H1 (cell line): ENCODE data around the gene SPINK7. TPM values are rescaled to one million over a fixed set of nuclear protein-coding genes. Genes with fewer than 3 reads are reported as not detected.

Experiments used
- CTCF ChIA-PET: fragments of 300-600 bp; sonication (Branson Sonifier 250); formaldehyde crosslinking; loops from one replicate; lab custom pipeline; 2021; ENCODE audit not compliant: partially characterized antibody; lab: Charles Lee
- POLR2A ChIA-PET: fragments of 300-600 bp; sonication (Branson Sonifier 250); formaldehyde crosslinking; loops from one replicate; lab custom pipeline; 2021; ENCODE audit warnings: inconsistent platforms; ENCODE audit not compliant: partially characterized antibody; lab: Charles Lee
- DNase-seq, 2 experiments: peaks; one replicate each; pipeline versions ENCODE4 v3.0.0 to v3.0.0-alpha.2; 2010 to 2022; ENCODE audit warnings: low spot score in 2 of 2, low read depth in 1 of 2, mixed read lengths in 1 of 2
- FAIRE-seq: peaks from 2 replicates; lab custom pipeline; 2011; peaks lifted over from hg19 to GRCh38; lab: Jason Lieb, UNC
- H2AFZ ChIP-seq: 2 replicates; pipeline ENCODE4 v1.8.1; 2012; ENCODE audit warnings: low read length, inconsistent platforms
- H2AK5ac ChIP-seq: 2 replicates; pipeline ENCODE4 v1.6.1; 2013; ENCODE audit warnings: low read depth, low read length
- H2BK120ac ChIP-seq: replicated peaks from 2 replicates; pipeline ENCODE3; 2013; ENCODE audit warnings: low read depth, low read length, inconsistent platforms
- H2BK12ac ChIP-seq: 2 replicates; pipeline ENCODE4 v1.6.1; 2013; ENCODE audit warnings: low read depth, low read length
- H2BK15ac ChIP-seq: 2 replicates; pipeline ENCODE4 v1.6.1; 2013; ENCODE audit warnings: low read length
- H2BK20ac ChIP-seq: 2 replicates; pipeline ENCODE4 v1.6.1; 2013; ENCODE audit warnings: low read length
- H2BK5ac ChIP-seq: 2 replicates; pipeline ENCODE4 v1.6.1; 2013; ENCODE audit warnings: low read depth, low read length
- H3K14ac ChIP-seq: 2 replicates; pipeline ENCODE4 v1.6.1; 2013; ENCODE audit warnings: inconsistent platforms; ENCODE audit not compliant: insufficient read length
- H3K18ac ChIP-seq: 2 replicates; pipeline ENCODE4 v1.6.1; 2013; ENCODE audit warnings: low read length; ENCODE audit errors: extremely low read depth
- H3K23ac ChIP-seq: 2 replicates; pipeline ENCODE4 v1.6.1; 2013; ENCODE audit warnings: inconsistent platforms; ENCODE audit not compliant: insufficient read length
- H3K23me2 ChIP-seq: 2 replicates; pipeline ENCODE4 v1.6.1; 2013; ENCODE audit warnings: low read depth, low read length
- H3K27ac ChIP-seq: 2 replicates; pipeline ENCODE4 v1.6.1; 2011; ENCODE audit warnings: low read depth, low read length, inconsistent platforms
- H3K27me3 ChIP-seq, 4 experiments: replicated peaks in 1 of 4; 1 replicate in 1 of 4; 2 replicates in 3 of 4; pipeline versions ENCODE4 v1.6.1 to v1.8.1; 2011 to 2013; ENCODE audit warnings: low read length in 3 of 4, mild to moderate bottlenecking in 3 of 4, inconsistent platforms in 2 of 4, mixed read lengths in 2 of 4, moderate library complexity in 1 of 4; ENCODE audit not compliant: control insufficient read depth in 3 of 4, insufficient read depth in 3 of 4; ENCODE audit errors: extremely low read depth in 1 of 4
- H3K36me3 ChIP-seq, 4 experiments: 2 replicates each; pipeline versions ENCODE4 v1.6.1 to v1.8.1; 2011 to 2013; ENCODE audit warnings: mild to moderate bottlenecking in 4 of 4, low read length in 3 of 4, moderate library complexity in 2 of 4, control low read depth in 1 of 4, inconsistent platforms in 1 of 4; ENCODE audit not compliant: insufficient read depth in 4 of 4, control insufficient read depth in 2 of 4
- H3K4ac ChIP-seq: replicated peaks from 2 replicates; pipeline ENCODE3; 2013; ENCODE audit warnings: low read length, low read depth, mixed read lengths, inconsistent platforms; ENCODE audit not compliant: insufficient read length
- H3K4me1 ChIP-seq, 4 experiments: replicated peaks in 1 of 4; 1 replicate in 1 of 4; 2 replicates in 3 of 4; pipeline versions ENCODE4 v1.6.1 to v1.8.1; 2011 to 2013; ENCODE audit warnings: low read length in 3 of 4, inconsistent platforms in 2 of 4, mixed read lengths in 1 of 4; ENCODE audit not compliant: insufficient read depth in 4 of 4, control insufficient read depth in 3 of 4
- H3K4me2 ChIP-seq, 2 experiments: 2 replicates each; pipeline versions ENCODE4 v1.6.1 to v1.8.1; 2011 to 2013; ENCODE audit warnings: low read depth in 2 of 2, low read length in 2 of 2, control low read depth in 1 of 2, inconsistent platforms in 1 of 2, mild to moderate bottlenecking in 1 of 2; ENCODE audit not compliant: insufficient read depth in 1 of 2
- H3K4me3 ChIP-seq, 4 experiments: fragments of 200-600, 300-600 bp in 1 of 4; sonication (generic), shearing (Covaris generic), sonication (Bioruptor Twin) in 1 of 4; 2 replicates each; pipeline versions ENCODE4 v1.5.1 to v1.8.1; 2011 to 2016; ENCODE audit warnings: low read length in 4 of 4, low read depth in 3 of 4, control low read depth in 2 of 4, inconsistent platforms in 2 of 4, mild to moderate bottlenecking in 2 of 4, mixed read lengths in 1 of 4, moderate library complexity in 1 of 4; ENCODE audit not compliant: insufficient read depth in 2 of 4; ENCODE audit errors: extremely low read depth in 1 of 4
- H3K56ac ChIP-seq: replicated peaks from 2 replicates; pipeline ENCODE3; 2013; ENCODE audit warnings: low read depth, mild to moderate bottlenecking, mixed read lengths, low read length, inconsistent platforms; ENCODE audit not compliant: insufficient read length
- H3K79me1 ChIP-seq: 2 replicates; pipeline ENCODE4 v1.6.1; 2013; ENCODE audit warnings: low read depth, low read length, control low read depth
- H3K79me2 ChIP-seq, 2 experiments: 2 replicates each; pipeline versions ENCODE4 v1.6.1 to v1.8.1; 2012 to 2013; ENCODE audit warnings: low read length in 2 of 2, mild to moderate bottlenecking in 2 of 2, inconsistent platforms in 1 of 2; ENCODE audit not compliant: insufficient read depth in 2 of 2, control insufficient read depth in 1 of 2
- H3K9ac ChIP-seq, 4 experiments: replicated peaks in 1 of 4; 1 replicate in 1 of 4; 2 replicates in 3 of 4; pipeline versions ENCODE4 v1.6.1 to v1.8.1; 2011 to 2013; ENCODE audit warnings: low read depth in 3 of 4, low read length in 3 of 4, control low read depth in 2 of 4, mild to moderate bottlenecking in 2 of 4, moderate library complexity in 2 of 4, inconsistent platforms in 1 of 4; ENCODE audit errors: extremely low read depth in 1 of 4
- H3K9me3 ChIP-seq, 2 experiments: 2 replicates each; pipeline versions ENCODE4 v1.6.1 to v1.8.1; 2012 to 2013; ENCODE audit warnings: mild to moderate bottlenecking in 2 of 2, moderate library complexity in 2 of 2, control low read depth in 1 of 2, inconsistent platforms in 1 of 2, low read depth in 1 of 2, low read length in 1 of 2, mixed read lengths in 1 of 2; ENCODE audit not compliant: insufficient read depth in 2 of 2
- H4K20me1 ChIP-seq, 2 experiments: replicated peaks in 1 of 2; 2 replicates each; pipeline versions ENCODE3 to v1.8.1; 2011 to 2013; ENCODE audit warnings: inconsistent platforms in 2 of 2, low read length in 2 of 2, mild to moderate bottlenecking in 1 of 2; ENCODE audit not compliant: insufficient read depth in 2 of 2, control insufficient read depth in 1 of 2
- H4K5ac ChIP-seq: 2 replicates; pipeline ENCODE4 v1.6.1; 2013; ENCODE audit warnings: low read length, low read depth, mixed read lengths, inconsistent platforms; ENCODE audit not compliant: insufficient read length
- H4K8ac ChIP-seq: 2 replicates; pipeline ENCODE4 v1.8.0; 2013; ENCODE audit warnings: mild to moderate bottlenecking, moderate library complexity, low read length, inconsistent platforms; ENCODE audit not compliant: insufficient read depth; ENCODE audit errors: extremely low read depth
- H4K91ac ChIP-seq: replicated peaks from 2 replicates; pipeline ENCODE3; 2013; ENCODE audit warnings: low read length, mixed read lengths, inconsistent platforms; ENCODE audit not compliant: insufficient read length
- CEBPB ChIP-seq: IDR thresholded peaks from 2 replicates; pipeline ENCODE4 v1.6.1; 2012; ENCODE audit warnings: low read depth, low read length
- EZH2 ChIP-seq: fragments of 200-600 bp; sonication (generic); IDR thresholded peaks from 2 replicates; pipeline ENCODE4 v1.7.1; 2012; ENCODE audit warnings: low read depth, mild to moderate bottlenecking, moderate library complexity, low read length, inconsistent platforms; ENCODE audit not compliant: severe bottlenecking
- FOSL1 ChIP-seq: IDR thresholded peaks from 2 replicates; pipeline ENCODE4 v1.6.1; 2011; ENCODE audit warnings: mild to moderate bottlenecking, low read depth, low read length, moderate library complexity; ENCODE audit not compliant: insufficient read depth
- GABPA ChIP-seq: IDR thresholded peaks from 2 replicates; pipeline ENCODE4 v1.6.1; 2011; ENCODE audit warnings: mild to moderate bottlenecking, low read length, moderate library complexity, borderline replicate concordance; ENCODE audit not compliant: insufficient read depth
- KDM4A ChIP-seq: IDR thresholded peaks from one replicate; pipeline ENCODE4 v1.7.1; 2012; ENCODE audit warnings: low read depth, mild to moderate bottlenecking, moderate library complexity, low read length, inconsistent platforms; ENCODE audit not compliant: severe bottlenecking
- NRF1 ChIP-seq: IDR thresholded peaks from 2 replicates; pipeline ENCODE4 v1.6.1; 2011; ENCODE audit warnings: mild to moderate bottlenecking, low read depth, low read length, improper control_type of control experiment
- POU5F1 ChIP-seq: IDR thresholded peaks from 2 replicates; pipeline ENCODE4 v1.6.1; 2011; ENCODE audit warnings: low read depth, mild to moderate bottlenecking, low read length, moderate library complexity
- RAD21 ChIP-seq, 2 experiments: IDR thresholded peaks in 1 of 2; conservative IDR thresholded peaks in 1 of 2; 2 replicates each; pipeline ENCODE4 v1.6.1; 2011; ENCODE audit warnings: low read depth in 2 of 2, low read length in 2 of 2, improper control_type of control experiment in 1 of 2, inconsistent platforms in 1 of 2, mild to moderate bottlenecking in 1 of 2, moderate library complexity in 1 of 2
- RNF2 ChIP-seq: fragments of 200-900, 300-1000 bp; sonication (generic); IDR thresholded peaks from 2 replicates; pipeline ENCODE4 v1.7.1; 2016; ENCODE audit warnings: borderline replicate concordance, low read depth, mild to moderate bottlenecking, antibody characterized with exemption, low read length; ENCODE audit not compliant: poor library complexity, severe bottlenecking; ENCODE audit errors: missing control alignments
- RXRA ChIP-seq: IDR thresholded peaks from 2 replicates; pipeline ENCODE4 v1.6.1; 2011; ENCODE audit warnings: low read depth, mild to moderate bottlenecking, low read length, moderate library complexity; ENCODE audit not compliant: insufficient read depth
- SUZ12 ChIP-seq: fragments of 200-600 bp; sonication (generic); IDR thresholded peaks from 2 replicates; pipeline ENCODE4 v1.6.1; 2012; ENCODE audit warnings: mild to moderate bottlenecking, inconsistent platforms, low read length, moderate library complexity, mixed read lengths
- WGBS, 2 experiments: shearing (Covaris generic) in 1 of 2; methylation state at CpG; one replicate each; pipeline versions ENCODE4 v1.1.6 to v1.1.7; 2013 to 2015; ENCODE audit warnings: low lambda C conversion rate in 2 of 2, mixed read lengths in 2 of 2, inconsistent platforms in 1 of 2, low coverage in 1 of 2, missing lambda C conversion rate in 1 of 2; ENCODE audit not compliant: insufficient replicate concordance in 2 of 2, insufficient coverage in 1 of 2, insufficient read length in 1 of 2; ENCODE audit errors: extremely low coverage in 1 of 2, missing lambda C conversion rate in 1 of 2; 5-methylcytosine and 5-hydroxymethylcytosine counted together
- polyA plus RNA-seq, 7 experiments: library from polyadenylated mRNA; depleted of rRNA in 3 of 7; stranded (reverse) in 5 of 7; unstranded in 2 of 7; fragments of >200 nt in 5 of 7; fragments of 200-250 nt in 2 of 7; gene quantifications; 1 replicate in 5 of 7; 2 replicates in 1 of 7; 4 replicates in 1 of 7; pipeline versions ENCODE4 v1.2.1 to v1.2.3, GENCODE V29; 2011 to 2013; ENCODE audit warnings: missing spikeins in 2 of 7, mixed read lengths in 2 of 7
- total RNA-seq: library from RNA; stranded (reverse); fragmentation: NEBNext Ultra II Directional; extraction: Animal tissue kit (Norgen Biotek cat#: 25700); gene quantifications from 2 replicates; pipeline ENCODE4 v1.2.1, GENCODE V29; 2021
- TF ChIP-seq, protein P1 (sequence below): IDR thresholded peaks from 2 replicates; pipeline ENCODE4 v1.6.1; 2012; ENCODE audit warnings: inconsistent platforms

The SPINK7 gene
- total and polyA plus RNA-seq, 2 of the 8 experiments (the other 6 are each of a cell fraction or from before 2014, with no cell fraction given), result not detected

DNA sequence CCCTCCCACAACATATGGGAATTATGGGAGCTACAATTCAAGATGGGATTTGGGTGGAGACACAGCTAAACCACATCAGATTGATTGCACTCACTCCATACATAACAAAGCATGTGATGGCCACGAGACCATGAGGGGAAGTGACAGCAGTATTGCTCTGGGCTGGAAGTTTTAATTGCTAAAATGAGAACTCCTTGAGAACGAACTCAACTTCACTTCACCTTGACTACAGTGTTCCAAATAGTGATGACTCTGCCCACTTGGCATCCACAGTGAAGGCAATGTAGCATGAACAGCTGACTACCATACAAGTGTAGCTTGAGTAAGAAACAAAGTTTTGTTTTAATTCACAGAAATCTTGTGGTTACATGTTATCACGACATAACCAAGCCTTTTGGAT is 739 bp upstream of the SPINK7 start:
- 81% methylated on average over 3 of the region's 3 CpGs; no CpG with 5 or more reads in 1 of the 2 experiments for WGBS, 2 experiments
- no peak overlapping the region for H2AK5ac ChIP-seq
- H3K4me3 ChIP-seq, result no peak overlapping the region
- FAIRE-seq (no peak), DNase-seq (no peak)
- no peak overlapping the region for H4K8ac ChIP-seq
- no peak overlapping the region for H4K5ac ChIP-seq
- no peaks in the 10 kb centered on the region for H3K23me2 ChIP-seq
- H3K4me1 ChIP-seq, result no peaks in the 10 kb centered on the region
- peaks cover 0 to 4% of the 10 kb centered on the region in 2 experiments; a peak in 1 of 4 replicates for H3K9me3 ChIP-seq
- H3K79me1 ChIP-seq, result no peaks in the 10 kb centered on the region; the same call in 1 of the 2 replicates
- H2BK12ac ChIP-seq, result no peak overlapping the region
- no peak overlapping the region for H3K27ac ChIP-seq
- no peaks in the 10 kb centered on the region for H4K20me1 ChIP-seq
- no peaks in the 10 kb centered on the region for H3K79me2 ChIP-seq
- no peak overlapping the region for H2BK15ac ChIP-seq
- H2BK20ac ChIP-seq, result no peak overlapping the region
- H3K36me3 ChIP-seq, result no peaks in the 10 kb centered on the region
- no peak overlapping the region for H2BK5ac ChIP-seq
- CTCF ChIA-PET, result interaction anchor here (1.2 to 1.4 kb wide), 3 partner anchors 14 to 20 kb away, joined by 3 to 4 read pairs (median 3); no protein-coding TSS in a partner anchor
- no peak overlapping the region for H3K14ac ChIP-seq
- POLR2A ChIA-PET, result no interaction called here
- H3K27me3 ChIP-seq, result peaks cover 0 to 2% (median 0%) of the 10 kb centered on the region in 4 experiments; a peak in 1 of 7 replicates
- no peak overlapping the region for H2BK120ac ChIP-seq
- no peak overlapping the region for H3K23ac ChIP-seq
- no peak overlapping the region for H4K91ac ChIP-seq
- H3K9ac ChIP-seq, result no peak overlapping the region
- H3K18ac ChIP-seq, result no peak overlapping the region
- H2AFZ ChIP-seq, result no peak overlapping the region
- no peak overlapping the region for H3K4ac ChIP-seq
- H3K4me2 ChIP-seq, result no peak overlapping the region
- no peak overlapping the region for H3K56ac ChIP-seq
- no peak for TF ChIP-seq FOSL1
- TF ChIP-seq RXRA, result no peak
- no peak for TF ChIP-seq CEBPB
- no peak for TF ChIP-seq GABPA
- TF ChIP-seq RNF2, result no peak
- no peak for TF ChIP-seq NRF1
- no peak for TF ChIP-seq POU5F1
- TF ChIP-seq EZH2, result no peak
- TF ChIP-seq, protein P1, sequence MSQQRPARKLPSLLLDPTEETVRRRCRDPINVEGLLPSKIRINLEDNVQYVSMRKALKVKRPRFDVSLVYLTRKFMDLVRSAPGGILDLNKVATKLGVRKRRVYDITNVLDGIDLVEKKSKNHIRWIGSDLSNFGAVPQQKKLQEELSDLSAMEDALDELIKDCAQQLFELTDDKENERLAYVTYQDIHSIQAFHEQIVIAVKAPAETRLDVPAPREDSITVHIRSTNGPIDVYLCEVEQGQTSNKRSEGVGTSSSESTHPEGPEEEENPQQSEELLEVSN, result no peak
- no peak for TF ChIP-seq SUZ12
- no peak for TF ChIP-seq RAD21 (IDR thresholded peaks at IDR 0.05 in 1 of 2, conservative IDR thresholded peaks at IDR 0.05 in 1 of 2; ENCODE audit: low read depth in 2 of 2, low read length in 2 of 2)
- TF ChIP-seq KDM4A, result no peak
